ENCODE data around the gene FAM241A.

The FAM241A gene

GRCh38 chr4:112120021-112120420 lies 25.2 kb upstream of the FAM241A start:
- no peak for DNase-seq (ENCODE audit: low spot score)
- TF ChIP-seq CTCF (IDR thresholded peaks at IDR 0.05; ENCODE audit: extremely low read depth, missing control alignments) = no peak

- DNase-seq (ENCODE audit: low spot score) = no peak
- TF ChIP-seq CTCF (IDR thresholded peaks at IDR 0.05; ENCODE audit: extremely low read depth, missing control alignments) = no peak
These were observed 19.8 kb upstream of the FAM241A start for GRCh38 chr4:112125416-112125815.

GRCh38 chr4:112127048-112127637 lies 18.1 kb upstream of the FAM241A start:
- TF ChIP-seq CTCF (IDR thresholded peaks at IDR 0.05; ENCODE audit: extremely low read depth, missing control alignments) = no peak
- DNase-seq (ENCODE audit: low spot score) = no peak

- no peak for DNase-seq (ENCODE audit: low spot score)
These were observed 17.5 kb upstream of the FAM241A start for GRCh38 chr4:112127803-112128202.

GRCh38 chr4:112128452-112128851 lies 16.8 kb upstream of the FAM241A start:
- TF ChIP-seq CTCF (IDR thresholded peaks at IDR 0.05; ENCODE audit: extremely low read depth, missing control alignments) = no peak
- DNase-seq (ENCODE audit: low spot score) = no peak

More at GRCh38 chr4:112127803-112128202, 17.5 kb upstream of the FAM241A start:
- TF ChIP-seq CTCF (IDR thresholded peaks at IDR 0.05; ENCODE audit: extremely low read depth, missing control alignments) = no peak

- TF ChIP-seq CTCF (IDR thresholded peaks at IDR 0.05; ENCODE audit: extremely low read depth, missing control alignments) = no peak
- DNase-seq (ENCODE audit: low spot score) = no peak
These were observed 14.3 kb upstream of the FAM241A start for GRCh38 chr4:112130906-112131305.

GRCh38 chr4:112136551-112136950 lies 8.7 kb upstream of the FAM241A start:
- TF ChIP-seq CTCF (IDR thresholded peaks at IDR 0.05; ENCODE audit: extremely low read depth, missing control alignments) = no peak
- DNase-seq (ENCODE audit: low spot score) = no peak
